SK-N-SH (cell line): Measurements from ENCODE around the gene SETBP1. TPM values are rescaled to one million over a fixed set of nuclear protein-coding genes. Genes with fewer than 3 reads are reported as not detected.
A peak's percentile ranks its signal among the peaks of the same experiment; 100 is the strongest.

Source experiments
- CTCF ChIA-PET: fragments of 300-600, 350-600 bp; formaldehyde crosslinking; extraction: SDS; loops from one replicate; lab custom pipeline; 2021; lab: Yijun Ruan, JAX
- POLR2A ChIA-PET: fragments of 350-600 bp; sonication (Branson Sonifier 250); formaldehyde crosslinking; extraction: SDS; loops from one replicate; lab custom pipeline; 2020; ENCODE audit warnings: antibody characterized with exemption, inconsistent platforms; lab: Yijun Ruan, JAX
- DNase-seq: peaks from one replicate; pipeline ENCODE4 v3.0.0; 2012
- H2AFZ ChIP-seq: fragments of 200-600 bp; sonication (generic); 2 replicates; pipeline ENCODE4 v1.8.1; 2016; ENCODE audit warnings: antibody characterized with exemption, mild to moderate bottlenecking, low read depth
- H3F3A ChIP-seq: fragments of 200-600 bp; sonication (generic); replicated peaks from 2 replicates; pipeline ENCODE3; 2016; ENCODE audit warnings: antibody characterized with exemption, mild to moderate bottlenecking; ENCODE audit not compliant: insufficient read depth
- H3K27ac ChIP-seq, 2 experiments: fragments of 200-500 bp in 1 of 2; fragments of 200-600 bp in 1 of 2; sonication (Bioruptor generic) in 1 of 2; sonication (generic), shearing (Covaris generic) in 1 of 2; 2 replicates each; pipeline versions ENCODE4 v1.5.1 to v1.6.1; 2014 to 2016; ENCODE audit warnings: low read depth in 2 of 2, inconsistent platforms in 1 of 2, low read length in 1 of 2, mild to moderate bottlenecking in 1 of 2, mixed read lengths in 1 of 2
- H3K27me3 ChIP-seq: fragments of 200-600 bp; sonication (generic), shearing (Covaris generic); 2 replicates; pipeline ENCODE4 v1.6.1; 2016; ENCODE audit warnings: mixed run types; ENCODE audit not compliant: insufficient read depth
- H3K36me3 ChIP-seq, 2 experiments: fragments of 200-500 bp in 1 of 2; fragments of 200-600 bp in 1 of 2; sonication (Bioruptor generic) in 1 of 2; sonication (generic) in 1 of 2; replicated peaks in 1 of 2; 2 replicates each; pipeline versions ENCODE3 to v1.5.1; 2014 to 2016; ENCODE audit warnings: low read length in 1 of 2, mild to moderate bottlenecking in 1 of 2; ENCODE audit not compliant: insufficient read depth in 2 of 2, control insufficient read depth in 1 of 2
- H3K4me1 ChIP-seq, 2 experiments: fragments of 200-500 bp in 1 of 2; fragments of 200-600 bp in 1 of 2; sonication (Bioruptor generic) in 1 of 2; sonication (generic), shearing (Covaris generic) in 1 of 2; 2 replicates each; pipeline versions ENCODE4 v1.5.1 to v1.6.1; 2014 to 2016; ENCODE audit warnings: low read depth in 1 of 2, low read length in 1 of 2, mixed run types in 1 of 2; ENCODE audit not compliant: insufficient read depth in 2 of 2, control insufficient read depth in 1 of 2
- H3K4me2 ChIP-seq: fragments of 200-600 bp; sonication (generic), shearing (Covaris generic); 2 replicates; pipeline ENCODE4 v1.6.1; 2017; ENCODE audit warnings: mixed run types
- H3K4me3 ChIP-seq, 2 experiments: fragments of 200-500 bp in 1 of 2; fragments of 200-600 bp in 1 of 2; sonication (Bioruptor generic) in 1 of 2; sonication (generic), shearing (Covaris generic) in 1 of 2; 2 replicates each; pipeline versions ENCODE4 v1.5.1 to v1.8.1; 2014 to 2016; ENCODE audit warnings: low read depth in 2 of 2, inconsistent platforms in 1 of 2, low read length in 1 of 2, mild to moderate bottlenecking in 1 of 2, mixed read lengths in 1 of 2, moderate library complexity in 1 of 2
- H3K79me2 ChIP-seq: fragments of 200-600 bp; sonication (generic); 2 replicates; pipeline ENCODE4 v1.8.1; 2017; ENCODE audit warnings: mild to moderate bottlenecking; ENCODE audit not compliant: insufficient read depth
- H3K9ac ChIP-seq: fragments of 200-600 bp; sonication (generic); 2 replicates; pipeline ENCODE4 v1.6.1; 2017; ENCODE audit warnings: mixed run types
- H3K9me2 ChIP-seq: fragments of 200-600 bp; sonication (generic); 2 replicates; pipeline ENCODE4 v1.6.1; 2017; ENCODE audit warnings: mixed run types
- H3K9me3 ChIP-seq: fragments of 200-600 bp; sonication (generic); 2 replicates; pipeline ENCODE4 v1.6.1; 2017; ENCODE audit warnings: mixed run types, mild to moderate bottlenecking, moderate library complexity
- H4K20me1 ChIP-seq: fragments of 200-600 bp; sonication (generic); 2 replicates; pipeline ENCODE4 v1.6.1; 2017; ENCODE audit warnings: mild to moderate bottlenecking, mixed run types; ENCODE audit not compliant: insufficient read depth
- CHD2 ChIP-seq: fragments of 150-350 bp; IDR thresholded peaks from 2 replicates; pipeline ENCODE4 v1.6.1; 2018; ENCODE audit warnings: low read length; ENCODE audit not compliant: partially characterized antibody
- ELF1 ChIP-seq: IDR thresholded peaks from 2 replicates; pipeline ENCODE4 v1.4.0; 2012
- FOSL2 ChIP-seq: IDR thresholded peaks from 2 replicates; pipeline ENCODE4 v1.4.0; 2012; ENCODE audit warnings: low read depth, mild to moderate bottlenecking, moderate library complexity, borderline replicate concordance
- FOXJ3 ChIP-seq: sonication (generic); formaldehyde crosslinking; IDR thresholded peaks from 2 replicates; pipeline ENCODE4 v1.5.1; 2020; ENCODE audit warnings: mild to moderate bottlenecking, missing genetic modification reagents
- FOXM1 ChIP-seq: IDR thresholded peaks from 2 replicates; pipeline ENCODE4 v1.4.0; 2012; ENCODE audit warnings: low read depth, mild to moderate bottlenecking
- GABPA ChIP-seq: IDR thresholded peaks from 2 replicates; pipeline ENCODE4 v1.4.0; 2012; ENCODE audit warnings: low read depth, mild to moderate bottlenecking
- JUND ChIP-seq: IDR thresholded peaks from 2 replicates; pipeline ENCODE4 v1.4.0; 2012
- MAX ChIP-seq: IDR thresholded peaks from 2 replicates; pipeline ENCODE4 v1.4.0; 2012; ENCODE audit warnings: low read depth
- MEF2A ChIP-seq: IDR thresholded peaks from 2 replicates; pipeline ENCODE4 v1.4.0; 2012; ENCODE audit warnings: low read depth, borderline replicate concordance
- MXI1 ChIP-seq: IDR thresholded peaks from 2 replicates; pipeline ENCODE4 v1.6.1; 2012; ENCODE audit warnings: mild to moderate bottlenecking, low read depth, low read length, improper control_type of control experiment
- NRF1 ChIP-seq: IDR thresholded peaks from 2 replicates; pipeline ENCODE4 v1.6.1; 2012; ENCODE audit warnings: low read depth, mild to moderate bottlenecking, low read length
- PBX3 ChIP-seq: IDR thresholded peaks from 2 replicates; pipeline ENCODE4; 2012
- RAD21 ChIP-seq: IDR thresholded peaks from 2 replicates; pipeline ENCODE4 v1.6.1; 2012; ENCODE audit warnings: mild to moderate bottlenecking, low read length
- REST ChIP-seq: IDR thresholded peaks from 2 replicates; pipeline ENCODE4 v1.6.1; 2012; ENCODE audit warnings: mild to moderate bottlenecking, low read depth, low read length, moderate library complexity
- SIN3A ChIP-seq: IDR thresholded peaks from 2 replicates; pipeline ENCODE4 v1.6.1; 2012; ENCODE audit warnings: low read depth, mild to moderate bottlenecking, low read length, moderate library complexity, borderline replicate concordance
- TAF1 ChIP-seq: IDR thresholded peaks from 2 replicates; pipeline ENCODE4 v1.6.1; 2012; ENCODE audit warnings: low read depth, mild to moderate bottlenecking, low read length, moderate library complexity, borderline replicate concordance
- TCF12 ChIP-seq: IDR thresholded peaks from 2 replicates; pipeline ENCODE4 v1.4.0; 2012
- USF2 ChIP-seq: fragments of 150-350 bp; IDR thresholded peaks from 2 replicates; pipeline ENCODE4 v1.6.1; 2017; ENCODE audit warnings: antibody characterized with exemption, low read length, low read depth, borderline replicate concordance
- WGBS: methylation state at CpG from one replicate; pipeline ENCODE4 v1.1.6; 2017; ENCODE audit warnings: low lambda C conversion rate; 5-methylcytosine and 5-hydroxymethylcytosine counted together
- polyA plus RNA-seq, 3 experiments: library from polyadenylated mRNA; depleted of rRNA; stranded (reverse); fragments of >200 nt; gene quantifications; 2 replicates each; pipeline ENCODE4 v1.2.3, GENCODE V29; 2012
- TF ChIP-seq, protein P1 (sequence below): IDR thresholded peaks from 2 replicates; pipeline ENCODE4 v1.4.0; 2012; ENCODE audit warnings: low read depth, borderline replicate concordance

The SETBP1 gene
- polyA plus RNA-seq, 1 of the 3 experiments (the other 2 are of a cell fraction) = 3.0 TPM

- TF ChIP-seq FOXJ3 (CRISPR knock-in tag) (no peak), JUND (peak; percentile 64), CHD2 (no peak), MXI1 (no peak), FOSL2 (peak; percentile 78), TAF1 (no peak), TCF12 (peak; percentile 56; the same call in 1 of the 2 replicates), NRF1 (no peak), RAD21 (0 out of 2 replicates have a peak, but pooled peaks have one; percentile 5), USF2 (no peak), MAX (no peak), FOXM1 (no peak), ELF1 (no peak)
- TF ChIP-seq, protein P1, sequence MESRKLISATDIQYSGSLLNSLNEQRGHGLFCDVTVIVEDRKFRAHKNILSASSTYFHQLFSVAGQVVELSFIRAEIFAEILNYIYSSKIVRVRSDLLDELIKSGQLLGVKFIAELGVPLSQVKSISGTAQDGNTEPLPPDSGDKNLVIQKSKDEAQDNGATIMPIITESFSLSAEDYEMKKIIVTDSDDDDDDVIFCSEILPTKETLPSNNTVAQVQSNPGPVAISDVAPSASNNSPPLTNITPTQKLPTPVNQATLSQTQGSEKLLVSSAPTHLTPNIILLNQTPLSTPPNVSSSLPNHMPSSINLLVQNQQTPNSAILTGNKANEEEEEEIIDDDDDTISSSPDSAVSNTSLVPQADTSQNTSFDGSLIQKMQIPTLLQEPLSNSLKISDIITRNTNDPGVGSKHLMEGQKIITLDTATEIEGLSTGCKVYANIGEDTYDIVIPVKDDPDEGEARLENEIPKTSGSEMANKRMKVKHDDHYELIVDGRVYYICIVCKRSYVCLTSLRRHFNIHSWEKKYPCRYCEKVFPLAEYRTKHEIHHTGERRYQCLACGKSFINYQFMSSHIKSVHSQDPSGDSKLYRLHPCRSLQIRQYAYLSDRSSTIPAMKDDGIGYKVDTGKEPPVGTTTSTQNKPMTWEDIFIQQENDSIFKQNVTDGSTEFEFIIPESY = no peak
Measured at GRCh38 chr18:45014047-45014501, 333.4 kb downstream of the SETBP1 start (continued).

DNA sequence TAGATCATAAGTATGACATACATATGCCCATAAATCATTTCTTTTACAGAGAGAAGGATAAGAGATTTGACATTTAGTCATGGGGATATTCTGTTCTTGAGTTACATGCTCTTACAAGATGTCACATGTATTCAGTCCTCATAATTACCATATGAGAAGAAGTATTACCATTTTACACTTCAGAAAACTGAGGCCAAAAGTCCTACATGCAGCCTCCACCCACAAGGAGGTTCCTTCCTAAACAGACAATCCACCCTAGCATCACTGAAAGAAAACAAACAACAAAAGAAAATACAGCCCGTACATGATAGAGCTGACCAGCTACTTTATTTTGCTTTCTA, 335.1 kb downstream of the SETBP1 start:
- H3F3A ChIP-seq = peaks cover 5% of the 10 kb centered on the region
- DNase-seq = no peak
- POLR2A ChIA-PET = no interaction called here
- peak overlapping the region in 1 of 2 experiments; percentile 4; a peak in 1 of 4 replicates for H3K27ac ChIP-seq
- H3K4me3 ChIP-seq = no peak overlapping the region
- H3K9me2 ChIP-seq = no peaks in the 10 kb centered on the region
- CTCF ChIA-PET = no interaction called here
- no peak overlapping the region for H3K9ac ChIP-seq
- no peaks in the 10 kb centered on the region for H3K36me3 ChIP-seq
- H3K9me3 ChIP-seq = no peaks in the 10 kb centered on the region
- no peak overlapping the region for H2AFZ ChIP-seq
- H3K27me3 ChIP-seq = no peaks in the 10 kb centered on the region
- H3K4me1 ChIP-seq = peaks cover 18 to 28% of the 10 kb centered on the region in 2 experiments
- 100% methylated on average over 1 of the region's 1 CpG for WGBS
- TF ChIP-seq MEF2A = no peak
- no peak for TF ChIP-seq FOSL2
- no peak for TF ChIP-seq MAX
- TF ChIP-seq REST = no peak
- no peak for TF ChIP-seq MXI1
- TF ChIP-seq USF2 = no peak
- TF ChIP-seq GABPA = no peak
- TF ChIP-seq SIN3A = no peak
- TF ChIP-seq PBX3 = no peak
- H3K4me2 ChIP-seq = no peak overlapping the region
- no peaks in the 10 kb centered on the region for H3K79me2 ChIP-seq
- no peaks in the 10 kb centered on the region for H4K20me1 ChIP-seq
